GM19240 (cell line): ENCODE results near the gene PLD6.
"Not testable (repeated sequence)": the region's sequence is repeated elsewhere in the genome, so short reads cannot be mapped to it uniquely, and the experiment has no call there.

Source experiments
- DNase-seq: peaks from one replicate; pipeline ENCODE4 v3.0.0; 2011; ENCODE audit warnings: low spot score; ENCODE audit not compliant: insufficient read length

Gene PLD6

GRCh38 chr17:17206124-17206912, at the start of gene PLD6:
PLD6 (minus strand) TSS chr17:17206333; CDS start chr17:17206286, 47 bp downstream.
- DNase-seq = peak; percentile 76

GRCh38 chr17:17255689-17256088, 49.6 kb upstream of the PLD6 start:
- DNase-seq = not testable (repeated sequence)

DNA sequence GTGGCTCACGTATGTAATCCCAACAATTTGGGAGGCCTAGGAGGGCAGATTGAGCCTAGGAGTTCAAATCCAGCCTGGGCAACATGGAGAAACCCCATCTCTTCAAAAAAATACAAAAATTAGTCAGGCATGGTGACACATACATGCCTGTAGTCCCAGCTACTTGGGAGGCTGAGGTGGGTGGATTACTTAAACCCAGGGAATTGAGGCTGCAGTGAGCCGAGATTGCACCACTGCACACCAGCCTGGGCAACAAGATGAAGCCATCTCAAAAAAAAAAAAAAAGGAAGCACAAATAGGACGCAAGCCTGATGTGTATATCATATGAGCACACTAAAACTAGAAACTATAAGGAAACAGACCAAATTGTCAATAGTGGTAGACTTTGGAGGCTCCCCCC, 47.9 kb upstream of the PLD6 start:
- DNase-seq = no peak

DNA sequence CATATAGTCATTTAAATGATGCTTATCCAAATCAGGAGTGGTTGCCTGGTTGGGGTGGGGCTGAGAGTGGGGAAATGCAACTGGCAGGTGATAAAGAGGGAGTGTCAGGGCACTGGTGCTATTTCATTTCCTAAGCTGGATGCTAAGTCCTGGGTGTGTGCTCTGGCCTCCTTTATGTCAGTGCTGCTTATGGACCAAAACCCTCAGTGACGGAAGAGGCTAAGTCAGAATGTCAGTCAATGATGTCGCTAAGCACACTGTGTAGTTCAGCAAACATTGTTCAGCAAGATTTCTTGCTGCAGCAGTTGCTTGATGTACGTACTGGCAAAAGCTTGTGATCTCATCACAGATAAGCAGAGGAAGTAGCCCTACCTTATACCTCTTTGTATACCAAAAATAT, 47.3 kb upstream of the PLD6 start:
- no peak for DNase-seq

GRCh38 chr17:17252149-17252661, 46.1 kb upstream of the PLD6 start:
- DNase-seq = no peak

DNA sequence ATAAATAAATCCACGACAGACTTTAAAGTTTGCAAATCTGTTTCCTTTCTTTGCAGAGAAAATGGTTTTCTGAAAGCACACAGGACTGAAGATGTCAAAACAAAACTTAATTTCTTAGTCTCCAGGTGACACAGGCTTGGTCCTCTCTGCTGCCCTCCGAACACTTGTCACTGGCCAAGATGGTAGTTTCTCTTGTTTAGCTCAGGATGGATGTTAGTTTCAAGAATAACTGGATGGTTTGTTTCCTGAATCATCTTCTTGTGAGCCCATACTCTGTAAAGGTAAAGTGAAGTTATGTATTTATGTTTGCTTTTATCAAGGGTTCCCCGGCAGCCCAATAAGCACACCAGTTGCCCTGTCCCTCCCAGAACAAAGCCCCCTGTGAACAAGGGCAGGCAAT, 40.7 kb upstream of the PLD6 start:
- no peak for DNase-seq

GRCh38 chr17:17243163-17243562, 37.0 kb upstream of the PLD6 start:
- DNase-seq = no peak

GRCh38 chr17:17242246-17242645, 36.1 kb upstream of the PLD6 start:
- no peak for DNase-seq

DNA sequence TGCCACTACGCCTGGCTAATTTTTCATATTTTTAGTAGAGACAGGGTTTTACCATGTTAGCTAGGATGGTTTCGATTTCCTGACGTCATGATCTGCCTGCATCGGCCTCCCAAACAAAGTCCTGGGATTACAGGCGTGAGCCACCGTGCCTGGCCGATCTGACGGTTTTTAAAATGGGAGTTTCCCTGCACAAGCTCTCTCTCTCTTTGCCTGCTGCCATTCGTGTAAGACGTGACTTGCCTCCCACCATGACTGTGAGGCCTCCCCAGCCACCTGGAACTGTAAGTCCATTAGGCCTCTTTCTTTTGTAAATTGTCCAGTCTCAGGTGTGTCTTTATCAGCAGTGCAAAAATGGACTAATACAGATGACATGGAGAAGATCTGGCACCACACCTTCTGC, 35.5 kb upstream of the PLD6 start:
- DNase-seq = no peak

DNA sequence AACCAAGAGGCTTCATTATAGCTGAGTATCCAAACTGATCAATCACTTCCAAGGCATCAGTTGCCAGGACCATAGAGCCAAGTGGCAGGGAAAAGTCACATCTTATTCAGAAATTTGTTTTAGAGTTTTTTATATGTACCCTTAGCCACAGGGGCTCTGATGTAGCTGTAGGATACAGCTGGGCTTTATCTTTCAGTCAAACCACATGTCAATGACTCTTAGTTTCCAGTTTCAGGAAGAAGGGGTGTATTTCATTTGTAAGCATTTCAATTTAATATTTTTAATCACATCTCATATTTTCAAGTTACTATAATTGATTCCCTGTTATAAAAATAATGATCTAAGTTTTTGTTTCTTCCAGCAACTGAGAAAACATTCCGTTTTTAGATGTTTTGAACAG, 33.7 kb upstream of the PLD6 start:
- DNase-seq = no peak

- DNase-seq = peak; percentile 84
These were observed 31.1 kb upstream of the PLD6 start, which contains the start of gene FLCN for GRCh38 chr17:17237026-17237799. FLCN (minus strand) TSS chr17:17237168; CDS start chr17:17228137, 9,031 bp downstream.

DNA sequence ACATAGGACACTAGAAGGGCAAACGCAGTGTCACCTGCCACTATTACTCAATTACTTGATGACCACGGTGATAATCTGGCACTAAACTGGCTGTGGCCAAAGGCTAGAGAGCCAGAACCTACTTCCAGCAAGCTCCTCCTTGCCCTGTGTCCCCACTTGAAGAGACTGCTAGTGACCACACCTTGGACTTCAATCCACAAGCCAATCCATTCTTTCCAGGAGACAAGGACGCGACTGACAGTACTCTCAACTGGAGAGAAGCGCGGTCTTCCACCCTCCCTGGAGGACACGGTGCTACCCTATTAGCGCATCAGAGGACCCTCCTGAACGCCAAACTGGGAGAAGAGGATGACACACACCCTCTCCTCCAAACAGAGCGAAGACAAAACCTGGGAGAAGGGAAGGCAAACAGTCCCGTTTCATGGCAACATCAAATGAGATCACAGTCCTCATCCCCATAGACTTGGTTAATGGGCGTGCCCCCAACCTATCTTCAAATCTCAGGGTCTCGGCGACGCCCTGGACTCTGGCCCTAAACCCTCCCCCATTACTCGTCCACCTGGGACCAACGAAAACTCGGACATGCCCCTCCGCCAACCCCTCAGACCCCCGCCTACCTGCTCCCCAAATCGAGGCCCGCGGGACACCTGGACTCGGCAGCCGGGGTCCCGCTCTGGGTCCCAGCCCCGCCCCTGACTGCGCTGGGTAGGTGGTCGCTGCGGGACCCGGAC, 30.3 kb upstream of the PLD6 start:
- DNase-seq = no peak

DNA sequence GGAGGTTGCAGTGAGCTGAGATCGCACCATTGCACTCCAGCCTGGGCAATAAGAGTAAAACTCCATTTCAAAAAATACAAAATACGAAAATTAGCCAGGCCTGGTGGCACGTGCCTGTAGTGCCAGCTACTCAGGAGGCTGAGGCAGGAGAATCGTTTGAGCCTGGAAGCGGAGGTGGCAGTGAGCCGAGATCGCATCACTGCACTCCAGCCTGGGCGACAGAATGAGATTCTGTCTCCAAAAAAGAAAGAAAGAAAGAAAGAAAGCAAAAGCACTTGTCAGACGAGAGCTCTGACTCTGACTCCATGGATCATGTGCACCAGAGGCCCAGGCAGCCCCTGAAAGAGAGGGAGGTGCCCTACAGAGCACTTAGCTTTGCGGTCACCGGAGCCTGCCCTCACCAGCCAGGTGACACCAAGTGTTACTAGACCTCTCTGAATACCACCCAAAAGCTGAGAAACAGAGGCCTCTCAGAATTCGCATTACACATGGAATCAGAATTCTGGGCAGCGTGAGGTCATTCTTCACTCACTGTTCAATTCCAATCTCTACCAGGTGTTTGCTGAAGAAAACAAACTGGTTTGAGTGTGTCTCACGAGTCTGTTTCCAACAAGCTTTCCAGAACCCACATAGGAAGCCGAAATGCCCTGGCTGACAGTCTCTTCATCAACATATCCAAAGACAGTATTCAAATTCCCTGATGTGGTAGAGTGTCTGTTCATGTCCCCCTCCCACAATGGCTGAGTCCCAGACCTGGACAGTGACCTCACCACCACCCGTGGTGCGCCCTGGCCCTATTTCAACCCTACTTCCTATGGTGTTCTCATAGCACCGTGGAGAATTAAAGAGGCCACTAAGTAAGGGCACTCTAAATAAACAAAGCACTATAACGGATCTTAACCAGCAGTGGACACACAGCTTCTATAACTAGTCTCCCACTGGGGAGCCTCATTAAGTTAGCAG, 29.4 kb upstream of the PLD6 start:
- no peak for DNase-seq

GRCh38 chr17:17232303-17232621, 26.1 kb upstream of the PLD6 start:
- no peak for DNase-seq

GRCh38 chr17:17231621-17232302, 25.6 kb upstream of the PLD6 start:
- DNase-seq = no peak

DNA sequence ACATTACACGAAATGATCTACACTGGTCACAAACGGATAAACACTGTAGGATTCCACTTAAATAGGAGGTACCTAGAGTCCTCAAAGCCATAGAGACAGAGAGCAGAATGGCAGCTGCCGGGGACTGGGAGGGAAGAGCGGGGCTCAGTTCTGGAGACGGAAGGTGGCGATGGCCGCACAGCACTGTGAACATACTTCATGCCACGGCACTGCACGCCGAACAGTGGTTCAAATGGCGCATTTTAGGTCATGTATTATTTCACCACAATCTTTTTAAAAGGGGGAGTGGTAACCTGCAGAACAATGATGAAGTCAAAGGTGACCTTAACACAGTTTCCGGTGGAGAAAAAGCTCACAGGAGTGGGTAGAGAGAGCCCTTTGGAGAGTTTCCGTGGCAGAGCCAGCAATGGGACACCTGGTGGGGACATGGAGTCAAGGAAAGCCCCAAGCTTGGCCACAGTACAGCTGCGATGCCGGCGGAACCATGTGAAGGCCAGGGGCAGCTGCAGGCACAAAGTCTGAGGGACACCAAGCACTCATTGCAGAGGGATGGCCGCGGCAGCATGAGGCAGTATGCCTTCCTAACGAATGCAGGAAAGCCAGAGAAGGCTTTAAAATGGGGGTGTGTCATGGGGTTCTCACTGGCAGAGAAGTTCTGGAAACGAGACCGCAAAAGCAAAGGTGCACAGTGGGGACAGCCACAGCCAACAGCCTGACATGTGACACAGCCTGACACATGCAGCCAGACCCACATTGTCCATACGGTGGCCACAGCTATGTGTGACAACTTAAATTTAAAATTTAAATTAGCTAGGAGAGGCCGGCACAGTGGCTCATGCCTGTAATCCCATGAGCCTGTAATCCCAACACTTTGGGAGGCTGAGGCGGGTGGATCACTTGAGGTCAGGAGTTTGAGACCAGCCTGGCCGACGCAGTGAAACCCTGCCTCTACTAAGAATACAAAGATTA, 23.6 kb upstream of the PLD6 start:
- DNase-seq = no peak

GRCh38 chr17:17228521-17229279, 22.6 kb upstream of the PLD6 start:
- DNase-seq = no peak
